ENCODE results near the gene TRAF2.
A peak's percentile ranks its signal among the peaks of the same experiment; 100 is the strongest.
"Not testable (repeated sequence)": the region's sequence is repeated elsewhere in the genome, so short reads cannot be mapped to it uniquely, and the experiment has no call there.

Gene TRAF2

DNA sequence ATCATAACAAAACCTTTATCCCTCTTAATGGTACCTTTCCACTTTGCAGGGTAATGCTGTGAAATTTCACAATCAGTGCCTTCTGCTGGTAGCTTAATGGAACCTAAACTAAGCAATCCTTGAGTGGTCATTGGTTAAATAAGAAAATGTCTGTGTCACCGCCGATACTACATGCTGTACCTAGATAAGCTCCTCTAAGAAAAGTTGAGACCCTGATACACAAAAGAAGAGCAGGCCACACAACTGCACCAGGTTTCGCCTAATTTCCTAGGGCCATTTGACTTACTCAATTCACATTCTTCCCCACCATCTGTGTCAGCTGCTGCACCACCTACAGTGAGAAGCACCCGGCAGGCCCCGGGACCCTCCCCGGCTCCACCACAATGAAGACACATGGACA, 11.2 kb upstream of the TRAF2 start:
- Histone ChIP-seq H3K36me3 (ENCODE audit: control insufficient read depth, insufficient read depth, low read length) (no peaks in the 10 kb centered on the region), H3K4me1 (ENCODE audit: control insufficient read depth, insufficient read depth, low read length) (no peaks in the 10 kb centered on the region), H3K9me3 (ENCODE audit: control insufficient read depth, insufficient read depth, low read depth, low read length) (peaks cover 40% of the 10 kb centered on the region), H3K27me3 (ENCODE audit: control insufficient read depth, insufficient read depth, low read length) (no peaks in the 10 kb centered on the region), H3K27ac (ENCODE audit: low read depth, low read length) (no peak overlapping the region), H3K9ac (ENCODE audit: low read length) (no peak overlapping the region), H3K4me3 (ENCODE audit: low read depth, low read length) (no peak overlapping the region)

GRCh38 chr9:136876476-136876875, 9.8 kb upstream of the TRAF2 start:
- no peak overlapping the region for H3K27ac ChIP-seq (ENCODE audit: low read depth, low read length)
- no peaks in the 10 kb centered on the region for H3K36me3 ChIP-seq (ENCODE audit: control insufficient read depth, insufficient read depth, low read length)
- no peaks in the 10 kb centered on the region for H3K27me3 ChIP-seq (ENCODE audit: control insufficient read depth, insufficient read depth, low read length)
- peaks cover 27% of the 10 kb centered on the region for H3K9me3 ChIP-seq (ENCODE audit: control insufficient read depth, insufficient read depth, low read depth, low read length)
- peaks cover 3% of the 10 kb centered on the region for H3K4me1 ChIP-seq (ENCODE audit: control insufficient read depth, insufficient read depth, low read length)
- H3K9ac ChIP-seq (ENCODE audit: low read length), result no peak overlapping the region
- H3K4me3 ChIP-seq (ENCODE audit: low read depth, low read length), result no peak overlapping the region

GRCh38 chr9:136880651-136881050, 5.7 kb upstream of the TRAF2 start:
- no peaks in the 10 kb centered on the region for H3K27me3 ChIP-seq (ENCODE audit: control insufficient read depth, insufficient read depth, low read length)
- H3K9ac ChIP-seq (ENCODE audit: low read length), result no peak overlapping the region
- no peak overlapping the region for H3K4me3 ChIP-seq (ENCODE audit: low read depth, low read length)
- no peaks in the 10 kb centered on the region for H3K9me3 ChIP-seq (ENCODE audit: control insufficient read depth, insufficient read depth, low read depth, low read length)
- no peak overlapping the region for H3K27ac ChIP-seq (ENCODE audit: low read depth, low read length)
- H3K4me1 ChIP-seq (ENCODE audit: control insufficient read depth, insufficient read depth, low read length), result peaks cover 15% of the 10 kb centered on the region
- H3K36me3 ChIP-seq (ENCODE audit: control insufficient read depth, insufficient read depth, low read length), result no peaks in the 10 kb centered on the region

DNA sequence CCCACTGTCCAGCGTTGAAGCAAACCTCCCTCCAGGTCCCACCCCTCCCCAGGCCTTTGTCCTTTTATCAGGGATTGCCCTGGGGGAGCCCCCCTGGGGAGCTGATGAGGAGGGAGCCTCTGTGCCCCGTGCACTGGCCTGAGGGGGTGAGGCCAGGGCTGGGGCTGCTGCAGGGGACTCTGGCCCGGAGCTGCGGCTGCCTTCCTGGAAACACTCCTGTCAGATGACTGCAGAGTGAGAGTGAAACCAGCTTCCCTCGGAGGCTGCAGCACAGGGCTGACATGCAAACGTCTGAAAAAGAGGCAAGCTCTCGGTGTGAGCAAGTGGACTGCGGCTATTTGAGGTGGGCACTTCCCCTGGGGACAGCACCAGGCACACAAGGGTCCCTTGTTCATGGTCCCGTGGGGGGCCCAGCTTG, 4.6 kb upstream of the TRAF2 start:
- Histone ChIP-seq H3K27me3 (ENCODE audit: control insufficient read depth, insufficient read depth, low read length) (no peaks in the 10 kb centered on the region), H3K4me3 (ENCODE audit: low read depth, low read length) (no peak overlapping the region), H3K36me3 (ENCODE audit: control insufficient read depth, insufficient read depth, low read length) (no peaks in the 10 kb centered on the region), H3K4me1 (ENCODE audit: control insufficient read depth, insufficient read depth, low read length) (peaks cover 15% of the 10 kb centered on the region), H3K27ac (ENCODE audit: low read depth, low read length) (no peak overlapping the region), H3K9ac (ENCODE audit: low read length) (no peak overlapping the region), H3K9me3 (ENCODE audit: control insufficient read depth, insufficient read depth, low read depth, low read length) (no peaks in the 10 kb centered on the region)

DNA sequence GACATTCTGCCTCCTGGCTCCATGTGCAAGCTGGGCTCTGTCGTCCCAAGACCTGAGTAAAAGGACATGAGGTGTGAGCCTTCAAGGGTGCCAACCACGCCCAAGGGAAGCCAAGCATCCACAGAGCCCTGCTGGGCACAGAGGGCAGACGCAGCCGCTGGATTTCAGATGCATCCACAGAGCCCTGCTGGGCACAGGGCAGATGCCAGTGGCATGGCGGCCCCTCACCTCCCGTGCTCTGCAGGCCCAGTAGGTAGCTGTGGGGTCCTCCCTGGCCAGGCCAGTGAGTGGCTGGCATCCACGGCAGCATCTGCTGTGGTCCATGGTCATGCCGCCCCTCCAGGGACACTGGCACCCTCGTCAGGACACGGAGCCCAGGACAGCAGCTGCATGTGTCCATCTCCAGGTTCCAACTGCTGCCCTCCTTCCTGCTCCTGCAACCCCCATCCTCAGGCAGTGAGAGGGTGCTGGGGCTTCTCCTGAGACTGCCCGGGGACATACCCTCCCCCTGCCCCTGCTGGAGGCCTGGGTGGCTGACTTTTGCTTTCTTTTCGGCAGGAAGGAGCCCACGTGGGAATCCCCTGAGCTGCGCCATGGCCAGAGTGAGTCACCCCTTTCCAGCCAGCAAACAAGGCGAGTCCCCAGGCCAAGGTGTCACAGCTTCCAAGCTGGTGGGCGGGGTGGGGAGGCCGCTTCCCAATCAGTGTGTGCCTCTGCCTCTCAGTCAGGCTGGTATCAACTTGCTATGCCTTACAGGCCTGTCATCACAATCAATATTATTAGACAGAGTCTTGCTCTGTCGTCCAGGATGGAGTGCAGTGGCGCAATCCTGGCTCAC, 4.0 kb upstream of the TRAF2 start:
- H3K27me3 ChIP-seq (ENCODE audit: control insufficient read depth, insufficient read depth, low read length), result no peaks in the 10 kb centered on the region
- H3K36me3 ChIP-seq (ENCODE audit: control insufficient read depth, insufficient read depth, low read length), result no peaks in the 10 kb centered on the region
- H3K27ac ChIP-seq (ENCODE audit: low read depth, low read length), result no peak overlapping the region
- H3K4me3 ChIP-seq (ENCODE audit: low read depth, low read length), result no peak overlapping the region
- peak overlapping the region; percentile 18 for H3K9ac ChIP-seq (ENCODE audit: low read length)
- H3K9me3 ChIP-seq (ENCODE audit: control insufficient read depth, insufficient read depth, low read depth, low read length), result no peaks in the 10 kb centered on the region
- H3K4me1 ChIP-seq (ENCODE audit: control insufficient read depth, insufficient read depth, low read length), result peaks cover 17% of the 10 kb centered on the region

GRCh38 chr9:136882947-136883283, 3.4 kb upstream of the TRAF2 start:
- not testable (repeated sequence) for H3K36me3 ChIP-seq (ENCODE audit: control insufficient read depth, insufficient read depth, low read length); H3K27ac ChIP-seq (ENCODE audit: low read depth, low read length); H3K4me3 ChIP-seq (ENCODE audit: low read depth, low read length); H3K9me3 ChIP-seq (ENCODE audit: control insufficient read depth, insufficient read depth, low read depth, low read length); H3K9ac ChIP-seq (ENCODE audit: low read length); H3K27me3 ChIP-seq (ENCODE audit: control insufficient read depth, insufficient read depth, low read length)
- H3K4me1 ChIP-seq (ENCODE audit: control insufficient read depth, insufficient read depth, low read length), result peaks cover 17% of the 10 kb centered on the region

DNA sequence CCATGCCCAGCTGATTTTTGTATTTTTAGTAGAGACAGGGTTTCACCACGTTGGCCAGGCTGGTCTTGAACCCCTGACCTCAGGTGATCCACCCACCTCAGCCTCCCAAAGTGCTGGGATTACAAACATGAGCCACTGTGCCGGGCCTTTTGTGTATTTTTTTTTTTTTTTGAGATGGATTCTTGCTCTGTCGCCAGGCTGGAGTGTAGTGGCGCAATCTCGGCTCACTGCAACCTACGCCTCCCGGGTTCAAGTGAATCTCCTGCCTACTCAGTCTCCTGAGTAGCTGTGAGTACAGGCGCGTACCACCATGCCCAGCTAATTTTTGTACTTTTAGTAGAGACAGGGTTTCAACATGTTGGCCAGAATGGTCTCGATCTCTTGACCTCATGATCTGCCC, 2.6 kb upstream of the TRAF2 start:
- not testable (repeated sequence) for H3K9me3 ChIP-seq (ENCODE audit: control insufficient read depth, insufficient read depth, low read depth, low read length); H3K36me3 ChIP-seq (ENCODE audit: control insufficient read depth, insufficient read depth, low read length); H3K9ac ChIP-seq (ENCODE audit: low read length); H3K27me3 ChIP-seq (ENCODE audit: control insufficient read depth, insufficient read depth, low read length); H3K4me3 ChIP-seq (ENCODE audit: low read depth, low read length); H3K27ac ChIP-seq (ENCODE audit: low read depth, low read length)
- H3K4me1 ChIP-seq (ENCODE audit: control insufficient read depth, insufficient read depth, low read length), result peaks cover 17% of the 10 kb centered on the region

- Histone ChIP-seq H3K9me3 (ENCODE audit: control insufficient read depth, insufficient read depth, low read depth, low read length) (no peaks in the 10 kb centered on the region), H3K36me3 (ENCODE audit: control insufficient read depth, insufficient read depth, low read length) (peaks cover 16% of the 10 kb centered on the region), H3K4me3 (ENCODE audit: low read depth, low read length) (peak overlapping the region; percentile 94), H3K27ac (ENCODE audit: low read depth, low read length) (peak overlapping the region; percentile 86; the same call in 1 of the 2 replicates), H3K27me3 (ENCODE audit: control insufficient read depth, insufficient read depth, low read length) (no peaks in the 10 kb centered on the region), H3K9ac (ENCODE audit: low read length) (peak overlapping the region; percentile 84), H3K4me1 (ENCODE audit: control insufficient read depth, insufficient read depth, low read length) (peaks cover 10% of the 10 kb centered on the region)
These were observed 588 bp downstream of the TRAF2 start for GRCh38 chr9:136886610-136887597.

GRCh38 chr9:136888454-136888853, 2.1 kb downstream of the TRAF2 start:
- Histone ChIP-seq H3K9me3 (ENCODE audit: control insufficient read depth, insufficient read depth, low read depth, low read length) (no peaks in the 10 kb centered on the region), H3K36me3 (ENCODE audit: control insufficient read depth, insufficient read depth, low read length) (peaks cover 26% of the 10 kb centered on the region), H3K4me1 (ENCODE audit: control insufficient read depth, insufficient read depth, low read length) (peaks cover 2% of the 10 kb centered on the region; the same call in 1 of the 2 replicates), H3K27ac (ENCODE audit: low read depth, low read length) (no peak overlapping the region), H3K9ac (ENCODE audit: low read length) (no peak overlapping the region), H3K4me3 (ENCODE audit: low read depth, low read length) (no peak overlapping the region), H3K27me3 (ENCODE audit: control insufficient read depth, insufficient read depth, low read length) (no peaks in the 10 kb centered on the region)

- Histone ChIP-seq H3K9me3 (ENCODE audit: control insufficient read depth, insufficient read depth, low read depth, low read length) (no peaks in the 10 kb centered on the region), H3K27ac (ENCODE audit: low read depth, low read length) (no peak overlapping the region), H3K36me3 (ENCODE audit: control insufficient read depth, insufficient read depth, low read length) (peaks cover 34% of the 10 kb centered on the region), H3K27me3 (ENCODE audit: control insufficient read depth, insufficient read depth, low read length) (no peaks in the 10 kb centered on the region), H3K9ac (ENCODE audit: low read length) (no peak overlapping the region), H3K4me1 (ENCODE audit: control insufficient read depth, insufficient read depth, low read length) (peaks cover 2% of the 10 kb centered on the region; the same call in 1 of the 2 replicates), H3K4me3 (ENCODE audit: low read depth, low read length) (no peak overlapping the region)
These were observed 3.5 kb downstream of the TRAF2 start for GRCh38 chr9:136889858-136890257.

DNA sequence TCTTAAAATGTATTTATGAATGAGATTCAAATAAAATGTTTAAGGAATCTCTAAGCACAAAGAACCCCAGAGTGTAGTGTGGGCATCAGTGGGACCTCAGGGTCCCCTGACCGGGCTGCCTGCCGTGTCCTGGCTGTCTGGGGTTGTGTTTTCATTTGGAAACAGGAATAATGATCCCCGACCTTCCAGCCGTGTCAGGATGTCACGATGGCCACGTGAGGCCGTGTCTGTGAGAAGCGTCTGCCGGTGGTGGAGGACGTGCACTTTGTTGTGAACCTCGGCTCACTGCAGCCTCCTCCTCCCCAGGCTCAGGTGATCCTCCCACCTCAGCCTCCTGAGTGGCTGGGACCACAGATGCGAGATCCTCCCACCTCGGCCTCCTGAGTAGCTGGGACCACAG, 4.3 kb downstream of the TRAF2 start:
- H3K9me3 ChIP-seq (ENCODE audit: control insufficient read depth, insufficient read depth, low read depth, low read length), result no peaks in the 10 kb centered on the region
- H3K27ac ChIP-seq (ENCODE audit: low read depth, low read length), result no peak overlapping the region
- no peaks in the 10 kb centered on the region for H3K27me3 ChIP-seq (ENCODE audit: control insufficient read depth, insufficient read depth, low read length)
- H3K4me1 ChIP-seq (ENCODE audit: control insufficient read depth, insufficient read depth, low read length), result peaks cover 2% of the 10 kb centered on the region; the same call in 1 of the 2 replicates
- H3K4me3 ChIP-seq (ENCODE audit: low read depth, low read length), result no peak overlapping the region
- peaks cover 40% of the 10 kb centered on the region for H3K36me3 ChIP-seq (ENCODE audit: control insufficient read depth, insufficient read depth, low read length)
- no peak overlapping the region for H3K9ac ChIP-seq (ENCODE audit: low read length)
